HCT116 (cell line): Measurements from ENCODE around the gene C13orf46. TPM values are rescaled to one million over a fixed set of nuclear protein-coding genes. Genes with fewer than 3 reads are reported as not detected.

ENCODE experiments used
- ATAC-seq: fragments of 200-7000 bp; cut with Tn5 transposase; 2 replicates; pipeline ENCODE4 v1.9.1; 2020; ENCODE audit warnings: mild to moderate bottlenecking, moderate library complexity
- BruUV-seq: library from RNA; stranded (reverse); fragments of 400-500 nt; replicated peaks from 2 replicates; lab custom pipeline; 2021; lab: Mats Ljungman, UMichigan
- CTCF ChIA-PET: fragments of 300-600 bp; sonication (Branson Sonifier 250); formaldehyde crosslinking; loops from one replicate; lab custom pipeline; 2021; ENCODE audit warnings: antibody characterized with exemption; lab: Charles Lee
- POLR2A ChIA-PET: fragments of 300-600, 350-600 bp; sonication (Branson Sonifier 250); formaldehyde crosslinking; loops from one replicate; lab custom pipeline; 2021; ENCODE audit warnings: antibody characterized with exemption; lab: Charles Lee
- RAD21 ChIA-PET, 2 experiments: fragments of 300-600 bp; sonication (Branson Sonifier 250); formaldehyde crosslinking; loops; one replicate each; lab custom pipeline; 2023; ENCODE audit warnings: low total read pairs in 2 of 2; ENCODE audit not compliant: uncharacterized antibody in 2 of 2, unreplicated experiment in 2 of 2, low non-redundant PET in 1 of 2; lab: Charles Lee
- DNase-seq: peaks from one replicate; pipeline ENCODE4 v3.0.0-alpha.2; 2010; ENCODE audit warnings: low read depth, low spot score
- H2AFZ ChIP-seq: fragments of 200-600 bp; shearing (Covaris generic), sonication (generic); 2 replicates; pipeline ENCODE4 v1.6.1; 2017; ENCODE audit warnings: low read depth, mixed run types, mixed read lengths, antibody characterized with exemption, low read length; ENCODE audit not compliant: poor library complexity, severe bottlenecking
- H3K27ac ChIP-seq: 2 replicates; pipeline ENCODE4 v1.5.1; 2012; ENCODE audit warnings: low read depth, low read length
- H3K27me3 ChIP-seq: fragments of 200-600 bp; sonication (generic); 2 replicates; pipeline ENCODE4 v1.6.1; 2016; ENCODE audit warnings: mixed run types, low read length, mixed read lengths; ENCODE audit not compliant: insufficient read depth
- H3K36me3 ChIP-seq, 2 experiments: fragments of 200-500 bp in 1 of 2; fragments of 200-600 bp in 1 of 2; sonication (Bioruptor generic) in 1 of 2; sonication (generic) in 1 of 2; 2 replicates each; pipeline versions ENCODE4 v1.5.1 to v1.6.1; 2014 to 2016; ENCODE audit warnings: low read length in 2 of 2, inconsistent platforms in 1 of 2, mixed read lengths in 1 of 2, mixed run types in 1 of 2; ENCODE audit not compliant: insufficient read depth in 2 of 2, control insufficient read depth in 1 of 2
- H3K4me1 ChIP-seq, 2 experiments: fragments of 200-600 bp in 1 of 2; sonication (generic) in 1 of 2; 2 replicates each; pipeline versions ENCODE4 v1.5.1 to v1.6.1; 2012 to 2017; ENCODE audit warnings: low read length in 2 of 2, inconsistent platforms in 1 of 2, mild to moderate bottlenecking in 1 of 2, mixed read lengths in 1 of 2, mixed run types in 1 of 2, moderate library complexity in 1 of 2; ENCODE audit not compliant: insufficient read depth in 2 of 2, control insufficient read depth in 1 of 2
- H3K4me2 ChIP-seq: fragments of 200-600 bp; sonication (generic); 2 replicates; pipeline ENCODE4 v1.6.1; 2017; ENCODE audit warnings: mixed run types, low read length, mixed read lengths
- H3K4me3 ChIP-seq, 2 experiments: fragments of 200-600 bp in 1 of 2; sonication (generic) in 1 of 2; replicated peaks in 1 of 2; 2 replicates each; pipeline ENCODE4 v1.5.1; 2011 to 2016; ENCODE audit warnings: low read length in 2 of 2, control low read depth in 1 of 2, low read depth in 1 of 2, mild to moderate bottlenecking in 1 of 2, mixed read lengths in 1 of 2, mixed run types in 1 of 2
- H3K79me2 ChIP-seq: fragments of 200-600 bp; sonication (generic); 2 replicates; pipeline ENCODE4 v1.6.1; 2017; ENCODE audit warnings: mild to moderate bottlenecking, mixed run types, low read length, moderate library complexity, mixed read lengths; ENCODE audit not compliant: insufficient read depth
- H3K9ac ChIP-seq: fragments of 200-600 bp; sonication (generic); 2 replicates; pipeline ENCODE4 v1.6.1; 2016; ENCODE audit warnings: low read length, mixed read lengths
- H3K9me2 ChIP-seq: fragments of 200-600 bp; sonication (generic), shearing (Covaris generic); 2 replicates; pipeline ENCODE4 v1.6.1; 2017; ENCODE audit warnings: mixed run types, mild to moderate bottlenecking, moderate library complexity; ENCODE audit not compliant: insufficient read depth
- H3K9me3 ChIP-seq, 2 experiments: fragments of 200-500 bp in 1 of 2; fragments of 200-600 bp in 1 of 2; sonication (Bioruptor generic) in 1 of 2; sonication (generic) in 1 of 2; 2 replicates each; pipeline ENCODE4 v1.6.1; 2014 to 2017; ENCODE audit warnings: low read length in 2 of 2, mixed read lengths in 2 of 2, inconsistent platforms in 1 of 2, low read depth in 1 of 2, mild to moderate bottlenecking in 1 of 2, mixed run types in 1 of 2, moderate library complexity in 1 of 2; ENCODE audit not compliant: control insufficient read depth in 1 of 2, insufficient read depth in 1 of 2
- H4K20me1 ChIP-seq: fragments of 200-600 bp; sonication (generic), shearing (Covaris generic); 2 replicates; pipeline ENCODE4 v1.6.1; 2017; ENCODE audit warnings: mixed run types, mild to moderate bottlenecking, moderate library complexity; ENCODE audit not compliant: insufficient read depth
- ATF3 ChIP-seq: IDR thresholded peaks from 2 replicates; pipeline ENCODE4 v1.6.1; 2012
- CBX3 ChIP-seq: IDR thresholded peaks from 2 replicates; pipeline ENCODE4 v1.6.1; 2012; ENCODE audit warnings: low read depth
- EGR1 ChIP-seq: IDR thresholded peaks from 2 replicates; pipeline ENCODE4 v1.6.1; 2012; ENCODE audit warnings: low read depth
- EZH2 ChIP-seq: fragments of 200-600 bp; sonication (generic); IDR thresholded peaks from 2 replicates; pipeline ENCODE4 v1.6.1; 2017; ENCODE audit warnings: antibody characterized with exemption, mixed run types
- EZH2phosphoT487 ChIP-seq: fragments of 200-600 bp; IDR thresholded peaks from 2 replicates; pipeline ENCODE4 v1.6.1; 2018; ENCODE audit warnings: antibody characterized with exemption, borderline replicate concordance
- FOSL1 ChIP-seq: IDR thresholded peaks from 2 replicates; pipeline ENCODE4 v1.6.1; 2012; ENCODE audit warnings: low read depth
- JUND ChIP-seq: IDR thresholded peaks from 2 replicates; pipeline ENCODE4 v1.6.1; 2012
- POLR2AphosphoS5 ChIP-seq: IDR thresholded peaks from 2 replicates; pipeline ENCODE4 v1.6.1; 2011; ENCODE audit warnings: mild to moderate bottlenecking, low read depth, low read length, moderate library complexity
- RAD21 ChIP-seq: IDR thresholded peaks from 2 replicates; pipeline ENCODE4 v1.6.1; 2012; ENCODE audit warnings: low read depth, mild to moderate bottlenecking
- REST ChIP-seq: IDR thresholded peaks from 2 replicates; pipeline ENCODE4 v1.6.1; 2012; ENCODE audit warnings: low read depth
- SIN3A ChIP-seq: IDR thresholded peaks from 2 replicates; pipeline ENCODE4 v1.6.1; 2012; ENCODE audit warnings: low read depth
- SRF ChIP-seq: IDR thresholded peaks from 2 replicates; pipeline ENCODE4 v1.6.1; 2012; ENCODE audit warnings: low read depth
- YY1 ChIP-seq: IDR thresholded peaks from 2 replicates; pipeline ENCODE4 v1.6.1; 2011; ENCODE audit warnings: low read length, low read depth, moderate library complexity, mild to moderate bottlenecking; ENCODE audit not compliant: insufficient replicate concordance; ENCODE audit errors: extremely low read depth
- ZBTB33 ChIP-seq: IDR thresholded peaks from 2 replicates; pipeline ENCODE4 v1.6.1; 2011; ENCODE audit warnings: mild to moderate bottlenecking, low read length, moderate library complexity; ENCODE audit not compliant: insufficient replicate concordance; ENCODE audit errors: extremely low read depth
- ZNF274 ChIP-seq: fragments of 200-500 bp; sonication (Bioruptor generic); IDR thresholded peaks from 2 replicates; pipeline ENCODE4 v1.6.1; 2014; ENCODE audit warnings: mild to moderate bottlenecking, low read depth, low read length, inconsistent platforms
- intact Hi-C: fragments of 100-400 bp; cut with micrococcal nuclease; formaldehyde crosslinking; loops from 2 replicates; pipeline ENCODE4 v1.10.0; 2022
- total RNA-seq: library from RNA; stranded (reverse); gene quantifications from one replicate; pipeline ENCODE4 v1.2.1, GENCODE V29; 2021; ENCODE audit not compliant: unreplicated experiment

C13orf46 gene
- total RNA-seq, 1 experiment from 2014 or later: 0.93 TPM

- intact Hi-C loops: no loop called here
- peaks cover 21 to 32% of the 10 kb centered on the region in 2 experiments for H3K4me1 ChIP-seq
- no peak for ATAC-seq
- no peaks in the 10 kb centered on the region for H3K79me2 ChIP-seq
- no peak overlapping the region for H3K27ac ChIP-seq
- H2AFZ ChIP-seq: no peak overlapping the region
- BruUV-seq: TSS peak; percentile 42
- ChIA-PET RAD21 (no interaction called here), CTCF (no interaction called here), POLR2A (no interaction called here)
- no peak for DNase-seq
- no peaks in the 10 kb centered on the region for H4K20me1 ChIP-seq
- H3K4me3 ChIP-seq: no peak overlapping the region
- no peaks in the 10 kb centered on the region for H3K9me2 ChIP-seq
- no peak overlapping the region for H3K4me2 ChIP-seq
- H3K36me3 ChIP-seq: no peaks in the 10 kb centered on the region; a peak in 2 of 4 replicates
- TF ChIP-seq RAD21 (no peak), EZH2 (no peak), JUND (no peak), EGR1 (no peak), ZBTB33 (no peak), FOSL1 (no peak), POLR2AphosphoS5 (no peak), CBX3 (no peak), ZNF274 (no peak), SIN3A (no peak), REST (no peak), YY1 (no peak), SRF (no peak), EZH2phosphoT487 (no peak), ATF3 (no peak)
- no peaks in the 10 kb centered on the region for H3K27me3 ChIP-seq
- no peaks in the 10 kb centered on the region for H3K9me3 ChIP-seq
- H3K9ac ChIP-seq: no peak overlapping the region
Observed at GRCh38 chr13:113977976-113978375, 4.1 kb upstream of the C13orf46 start.
